VCaP (cell line): Measurements from ENCODE around the gene CES4A.
A peak's percentile ranks its signal among the peaks of the same experiment; 100 is the strongest.

ENCODE experiments used
- H3K27ac ChIP-seq: fragments of 450-650 bp; 2 replicates; pipeline ENCODE4 v1.5.1; 2017
- TF ChIP-seq, protein P1 (sequence below): fragments of 450-650 bp; conservative IDR thresholded peaks from 2 replicates; pipeline ENCODE4 v1.5.1; 2017; ENCODE audit warnings: mild to moderate bottlenecking, moderate library complexity

Gene CES4A

DNA sequence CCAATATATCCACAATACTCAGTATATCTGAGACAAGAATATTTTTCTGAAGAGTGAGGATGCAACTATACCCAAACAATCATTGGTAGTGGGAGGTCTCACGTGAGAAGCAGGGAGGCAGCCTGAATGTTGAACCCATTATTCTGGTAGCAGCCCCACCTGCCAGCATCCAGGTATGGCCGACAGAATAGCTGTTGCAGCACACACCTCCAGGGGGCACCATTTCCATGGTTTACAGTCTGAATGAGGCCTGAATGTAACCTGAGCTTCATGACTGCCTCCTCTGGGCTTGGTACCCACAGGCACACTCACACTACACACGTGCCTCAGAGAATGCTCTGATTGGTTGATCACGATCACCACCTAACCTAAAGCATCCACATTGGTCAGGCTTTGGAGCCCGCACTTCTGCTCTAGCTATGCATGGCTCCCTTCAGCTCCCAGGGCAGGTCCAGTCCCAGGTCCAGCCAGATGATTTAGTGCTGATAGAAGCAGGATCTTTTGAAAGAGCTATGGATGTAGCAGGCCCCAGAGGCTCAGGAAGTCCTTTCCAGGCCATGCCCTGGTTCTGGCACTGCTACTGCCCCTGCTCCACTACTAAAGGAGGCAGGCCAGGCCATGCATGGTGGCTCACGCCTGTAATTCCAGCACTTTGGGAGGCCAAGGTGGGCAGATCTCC lies 29.6 kb downstream of the CES4A start:
- TF ChIP-seq, protein P1, sequence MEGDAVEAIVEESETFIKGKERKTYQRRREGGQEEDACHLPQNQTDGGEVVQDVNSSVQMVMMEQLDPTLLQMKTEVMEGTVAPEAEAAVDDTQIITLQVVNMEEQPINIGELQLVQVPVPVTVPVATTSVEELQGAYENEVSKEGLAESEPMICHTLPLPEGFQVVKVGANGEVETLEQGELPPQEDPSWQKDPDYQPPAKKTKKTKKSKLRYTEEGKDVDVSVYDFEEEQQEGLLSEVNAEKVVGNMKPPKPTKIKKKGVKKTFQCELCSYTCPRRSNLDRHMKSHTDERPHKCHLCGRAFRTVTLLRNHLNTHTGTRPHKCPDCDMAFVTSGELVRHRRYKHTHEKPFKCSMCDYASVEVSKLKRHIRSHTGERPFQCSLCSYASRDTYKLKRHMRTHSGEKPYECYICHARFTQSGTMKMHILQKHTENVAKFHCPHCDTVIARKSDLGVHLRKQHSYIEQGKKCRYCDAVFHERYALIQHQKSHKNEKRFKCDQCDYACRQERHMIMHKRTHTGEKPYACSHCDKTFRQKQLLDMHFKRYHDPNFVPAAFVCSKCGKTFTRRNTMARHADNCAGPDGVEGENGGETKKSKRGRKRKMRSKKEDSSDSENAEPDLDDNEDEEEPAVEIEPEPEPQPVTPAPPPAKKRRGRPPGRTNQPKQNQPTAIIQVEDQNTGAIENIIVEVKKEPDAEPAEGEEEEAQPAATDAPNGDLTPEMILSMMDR, result peak; percentile 63
- H3K27ac ChIP-seq, result no peak overlapping the region

DNA sequence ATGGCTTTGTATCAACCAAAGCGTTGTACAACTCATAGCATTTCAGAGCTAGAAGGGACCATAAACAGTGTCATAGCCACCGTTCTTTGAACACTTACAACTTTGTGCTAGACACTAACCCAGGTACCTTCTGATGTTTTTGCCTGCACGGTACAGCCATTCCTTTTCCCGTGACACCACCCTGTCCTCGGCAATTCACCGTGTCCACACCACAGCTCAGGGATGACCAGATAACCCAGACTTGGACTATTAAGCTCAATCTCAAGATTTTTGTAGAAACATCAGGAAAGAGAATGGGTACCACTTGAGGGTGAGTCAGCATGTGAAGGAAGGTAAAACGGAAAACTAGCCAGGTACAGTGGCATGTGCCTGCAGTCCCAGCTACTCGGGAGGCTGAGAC lies 30.8 kb downstream of the CES4A start:
- TF ChIP-seq, protein P1, result no peak
- H3K27ac ChIP-seq, result no peak overlapping the region

DNA sequence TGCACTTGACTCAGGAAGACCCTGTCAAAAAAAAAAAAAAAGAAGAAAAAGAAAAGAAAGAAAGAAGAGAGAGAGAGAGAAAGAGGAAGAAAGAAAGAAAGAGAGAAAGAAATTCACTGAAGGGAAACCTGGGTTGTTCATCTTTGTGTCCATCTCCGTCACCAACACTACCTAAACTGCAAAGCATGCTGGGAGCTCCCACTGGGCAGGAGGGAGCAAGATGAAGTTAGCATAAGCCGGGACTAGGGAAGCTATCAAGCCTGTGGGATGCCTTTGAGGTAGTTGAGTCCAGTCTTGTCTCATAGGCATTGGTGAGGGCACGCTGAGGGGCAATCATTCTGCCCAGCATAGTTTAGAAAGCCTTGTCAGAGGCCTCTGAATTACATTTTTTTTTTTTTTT lies 32.9 kb downstream of the CES4A start:
- no peak overlapping the region for H3K27ac ChIP-seq
- TF ChIP-seq, protein P1, result no peak

DNA sequence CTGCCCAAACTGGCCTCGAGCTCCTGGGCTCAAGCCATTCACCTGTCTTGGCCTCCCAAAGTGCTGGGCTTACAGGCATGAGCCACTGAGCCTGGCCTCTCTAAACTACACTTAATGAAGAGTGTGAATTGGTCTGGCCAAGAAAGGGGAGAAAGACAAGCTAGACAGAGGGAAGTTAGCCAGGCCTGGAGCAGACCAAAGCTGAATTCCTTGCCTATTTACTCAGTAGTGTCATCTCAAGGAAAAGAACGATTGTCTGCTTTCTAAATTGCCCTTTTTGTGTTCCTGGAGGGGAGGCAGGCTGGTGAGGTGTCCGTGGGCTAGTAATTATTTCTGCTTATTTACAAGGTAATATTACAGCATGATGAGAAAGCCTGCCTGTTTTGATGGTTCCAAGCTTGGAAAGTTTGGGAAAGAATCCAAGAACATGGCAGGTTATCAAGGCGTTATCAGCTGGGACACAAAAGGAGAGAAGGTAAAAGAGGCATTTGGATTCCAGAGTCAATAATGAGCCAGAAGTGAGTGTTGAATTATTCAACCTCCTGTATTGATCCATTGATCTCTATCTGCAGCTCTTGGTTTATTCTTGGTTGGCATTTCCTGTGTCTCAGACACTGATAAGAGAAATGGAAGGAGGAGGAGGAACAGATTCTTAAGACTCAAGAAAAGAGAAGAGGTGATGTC lies 34.3 kb downstream of the CES4A start:
- TF ChIP-seq, protein P1, result no peak
- peak overlapping the region; percentile 69 for H3K27ac ChIP-seq

DNA sequence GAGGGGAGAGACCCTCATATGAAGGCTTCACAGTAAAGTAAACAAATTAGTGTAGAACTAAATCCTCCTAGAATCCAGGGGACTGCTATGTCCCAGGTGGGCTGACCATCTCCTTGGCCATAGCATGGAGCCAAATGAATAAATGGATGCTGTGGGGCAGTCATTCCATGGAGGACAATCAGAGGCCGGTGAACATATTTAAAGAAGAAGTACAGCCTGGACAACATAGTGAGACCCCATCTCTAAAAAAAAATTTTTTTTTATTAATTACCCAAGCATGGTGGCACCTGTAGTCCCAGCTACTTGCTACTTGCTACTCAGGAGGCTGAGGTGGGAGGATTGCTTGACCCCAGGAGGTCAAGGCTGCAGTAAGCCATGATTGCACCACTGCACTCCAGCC lies 35.3 kb downstream of the CES4A start:
- TF ChIP-seq, protein P1, result no peak
- peak overlapping the region; percentile 69 for H3K27ac ChIP-seq

DNA sequence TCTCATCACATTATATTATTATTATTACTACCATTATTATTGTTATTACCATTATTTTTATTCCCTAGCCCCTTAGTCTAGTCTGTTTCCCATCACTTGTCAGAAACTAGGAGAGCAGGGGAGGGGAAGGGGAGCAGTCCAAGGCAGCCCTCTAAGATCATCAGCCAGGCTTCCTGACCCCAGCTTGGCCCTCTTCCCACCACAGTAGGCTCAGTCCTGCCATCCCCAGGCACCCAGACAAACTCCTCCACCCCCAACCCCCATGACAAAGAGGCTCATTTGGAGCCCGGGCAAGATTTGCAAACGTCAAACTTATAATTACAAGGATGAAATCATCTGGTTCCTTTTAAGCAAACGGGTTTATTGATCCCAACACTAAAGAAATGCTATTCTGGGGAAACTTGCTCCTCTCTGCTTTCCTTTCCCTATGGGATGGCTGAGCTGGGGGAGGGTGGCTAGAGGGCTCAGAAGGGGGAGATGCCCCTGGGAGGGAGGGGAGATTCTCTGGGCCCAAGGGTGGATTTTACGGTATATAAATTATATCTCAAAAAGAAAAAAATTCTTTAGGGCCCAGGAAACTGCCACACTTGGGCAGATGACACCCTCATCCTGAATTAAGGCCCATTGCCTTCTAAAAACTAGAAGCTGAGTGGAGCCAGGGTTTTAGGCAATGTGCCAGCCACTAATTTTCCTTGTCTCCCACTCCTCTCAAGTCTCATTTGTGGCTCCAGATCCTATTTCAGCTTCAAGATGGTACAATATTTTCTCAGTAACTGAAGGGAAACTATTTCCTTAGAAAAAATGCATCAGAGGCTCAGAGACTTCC lies 36.2 kb downstream of the CES4A start:
- no peak overlapping the region; the same call in 1 of the 2 replicates for H3K27ac ChIP-seq

DNA sequence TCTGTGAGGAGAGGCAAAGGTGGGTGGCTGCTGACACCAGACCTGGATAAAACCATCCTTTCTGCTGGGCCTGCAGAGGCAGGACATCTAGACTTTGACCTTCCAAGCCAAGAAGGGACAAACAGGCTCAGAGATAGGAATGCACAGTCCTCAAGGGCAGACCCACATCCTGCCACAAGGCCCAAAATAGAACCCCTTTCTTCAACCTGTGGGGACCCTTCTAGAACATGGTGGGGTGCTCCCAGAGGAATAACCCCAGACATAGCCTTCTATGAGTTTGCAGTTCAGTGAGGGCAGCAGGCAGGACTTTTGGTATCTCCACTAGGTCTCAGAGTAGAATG lies 36.8 kb downstream of the CES4A start:
- TF ChIP-seq, protein P1, result no peak

More for the DNA sequence above, 36.2 kb downstream of the CES4A start:
- TF ChIP-seq, protein P1, result no peak

More for the DNA sequence above, 36.8 kb downstream of the CES4A start:
- H3K27ac ChIP-seq, result no peak overlapping the region
